ENCODE results near the gene ROR1. TPM values are rescaled to one million over a fixed set of nuclear protein-coding genes. Genes with fewer than 3 reads are reported as not detected.

Gene ROR1
- total and polyA plus RNA-seq, 2 donors (not counting 1 experiment from before 2014, with no cell fraction given), result 0.46 to 16.0 TPM

- POLR2A ChIA-PET, result no interaction called here
- TF ChIP-seq CTCF (IDR thresholded peaks at IDR 0.05) (no peak), EZH2 (IDR thresholded peaks at IDR 0.05; ENCODE audit: borderline replicate concordance, insufficient read depth, low read depth, low read length, poor library complexity, severe bottlenecking) (no peak)
- 80% methylated on average over 5 of the region's 9 CpGs for WGBS (ENCODE audit: insufficient coverage)
These were observed 42.4 kb upstream of the ROR1 start for GRCh38 chr1:63731117-63732043.

GRCh38 chr1:63732666-63733065 lies 41.2 kb upstream of the ROR1 start:
- POLR2A ChIA-PET, result no interaction called here
- intact Hi-C loops (cut with micrococcal nuclease), result no loop called here
- H3K36me3 ChIP-seq (replicated peaks in 1 of 2; ENCODE audit: control extremely low read depth in 1 of 2, control insufficient read depth in 1 of 2, extremely low read depth in 1 of 2, insufficient read depth in 2 of 2, low read length in 1 of 2), result no peaks in the 10 kb centered on the region
- Mint-ChIP-seq H3K27me3 (peaks cover 15% of the 10 kb centered on the region), H3K9me3 (ENCODE audit: insufficient read depth) (peaks cover 8% of the 10 kb centered on the region), H3K4me3 (no peak overlapping the region), H3K4me1 (no peaks in the 10 kb centered on the region), H3K27ac (no peak overlapping the region)
- TF ChIP-seq EZH2 (IDR thresholded peaks at IDR 0.05; ENCODE audit: borderline replicate concordance, insufficient read depth, low read depth, low read length, poor library complexity, severe bottlenecking), result no peak
- TF ChIP-seq CTCF (IDR thresholded peaks at IDR 0.05), result no peak
- H3K4me2 ChIP-seq (replicated peaks; ENCODE audit: low read depth, low read length, poor library complexity, severe bottlenecking), result no peak overlapping the region
- H3K79me2 ChIP-seq (ENCODE audit: control insufficient read depth, insufficient read depth, low read length), result no peaks in the 10 kb centered on the region
- ATAC-seq (ENCODE audit: low read depth), result no peak
- DNase-seq, result no peak
- H3K27me3 ChIP-seq (replicated peaks in 1 of 4; ENCODE audit: control extremely low read depth in 1 of 4, control insufficient read depth in 3 of 4, insufficient read depth in 4 of 4, low read length in 3 of 4), result no peaks in the 10 kb centered on the region
- H3K9ac ChIP-seq (ENCODE audit: low read length), result no peak overlapping the region
- H3K4me1 ChIP-seq (ENCODE audit: control insufficient read depth in 2 of 2, insufficient read depth in 2 of 2, low read length in 2 of 2), result no peaks in the 10 kb centered on the region
- H3K9me3 ChIP-seq (ENCODE audit: control extremely low read depth in 1 of 3, control insufficient read depth in 2 of 3, insufficient read depth in 1 of 3, low read length in 2 of 3), result peaks cover 0 to 6% (median 0%) of the 10 kb centered on the region in 3 donors
- H4K20me1 ChIP-seq (ENCODE audit: control insufficient read depth, insufficient read depth, low read length, poor library complexity, severe bottlenecking), result no peaks in the 10 kb centered on the region
- CTCF ChIA-PET, result no interaction called here
- H3K27ac ChIP-seq (ENCODE audit: low read length in 2 of 2), result no peak overlapping the region
- H2AFZ ChIP-seq (ENCODE audit: insufficient read depth, low read depth, low read length, poor library complexity, severe bottlenecking), result no peak overlapping the region
- no CpG with 5 or more reads among the region's 1 CpG for WGBS (ENCODE audit: insufficient coverage)
- H3K4me3 ChIP-seq (ENCODE audit: control extremely low read depth in 1 of 5, extremely low read depth in 1 of 5, insufficient read depth in 1 of 5, low read depth in 2 of 5, low read length in 4 of 5), result no peak overlapping the region

More at GRCh38 chr1:63731117-63732043, 42.4 kb upstream of the ROR1 start:
- Histone ChIP-seq H3K4me2 (replicated peaks; ENCODE audit: low read depth, low read length, poor library complexity, severe bottlenecking) (no peak overlapping the region), H4K20me1 (ENCODE audit: control insufficient read depth, insufficient read depth, low read length, poor library complexity, severe bottlenecking) (no peaks in the 10 kb centered on the region), H3K27ac (ENCODE audit: low read length in 2 of 2) (no peak overlapping the region), H3K4me3 (ENCODE audit: control extremely low read depth in 1 of 5, extremely low read depth in 1 of 5, insufficient read depth in 1 of 5, low read depth in 2 of 5, low read length in 4 of 5) (no peak overlapping the region), H2AFZ (ENCODE audit: insufficient read depth, low read depth, low read length, poor library complexity, severe bottlenecking) (no peak overlapping the region), H3K27me3 (replicated peaks in 1 of 4; ENCODE audit: control extremely low read depth in 1 of 4, control insufficient read depth in 3 of 4, insufficient read depth in 4 of 4, low read length in 3 of 4) (no peaks in the 10 kb centered on the region), H3K9me3 (ENCODE audit: control extremely low read depth in 1 of 3, control insufficient read depth in 2 of 3, insufficient read depth in 1 of 3, low read length in 2 of 3) (peaks cover 0 to 6% (median 0%) of the 10 kb centered on the region in 3 donors), H3K9ac (ENCODE audit: low read length) (no peak overlapping the region), H3K79me2 (ENCODE audit: control insufficient read depth, insufficient read depth, low read length) (no peaks in the 10 kb centered on the region), H3K36me3 (replicated peaks in 1 of 2; ENCODE audit: control extremely low read depth in 1 of 2, control insufficient read depth in 1 of 2, extremely low read depth in 1 of 2, insufficient read depth in 2 of 2, low read length in 1 of 2) (no peaks in the 10 kb centered on the region), H3K4me1 (ENCODE audit: control insufficient read depth in 2 of 2, insufficient read depth in 2 of 2, low read length in 2 of 2) (no peaks in the 10 kb centered on the region)
- Mint-ChIP-seq H3K9me3 (ENCODE audit: insufficient read depth) (peaks cover 6% of the 10 kb centered on the region), H3K4me3 (no peak overlapping the region), H3K27me3 (peaks cover 17% of the 10 kb centered on the region), H3K27ac (no peak overlapping the region), H3K4me1 (no peaks in the 10 kb centered on the region)
- CTCF ChIA-PET, result interaction anchor here (0.6 kb wide), 1 partner anchor 38 kb away, joined by 3 read pairs; no protein-coding TSS in a partner anchor
- no peak for ATAC-seq (ENCODE audit: low read depth)
- intact Hi-C loops (cut with micrococcal nuclease), result no loop called here
- no peak for DNase-seq
